GM18870 (cell line): ENCODE results near the gene COPS4.

Experiments
- ATAC-seq: cut with Tn5 transposase; IDR thresholded peaks from one replicate; pipeline ENCODE4 v1.9.1; 2021; ENCODE audit warnings: moderate library complexity; ENCODE audit not compliant: unreplicated experiment

Gene COPS4

GRCh38 chr4:83115656-83116285, 80.8 kb downstream of the COPS4 start:
- ATAC-seq, result no peak

GRCh38 chr4:83118869-83119268, 83.9 kb downstream of the COPS4 start:
- ATAC-seq, result no peak

- no peak for ATAC-seq
These were observed 86.3 kb downstream of the COPS4 start for GRCh38 chr4:83121246-83121645.

GRCh38 chr4:83124111-83124780, 89.3 kb downstream of the COPS4 start:
- no peak for ATAC-seq
